Measurements from ENCODE around the gene IL18BP.

- TF ChIP-seq CTCF (IDR thresholded peaks at IDR 0.05; ENCODE audit: insufficient read depth, low read depth, low read length) (no peak), EZH2 (IDR thresholded peaks at IDR 0.05; ENCODE audit: insufficient read depth, low read length) (no peak)
Observed at GRCh38 chr11:71955898-71956456, 42.7 kb upstream of the IL18BP start.
